Stimulated activated CD8-positive, alpha-beta memory T cell treated with anti-CD3 and anti-CD28 coated beads, Interleukin-15, amount 100 ng/mL, for 24 hours (primary cell): ENCODE results near the gene NOL9.
A peak's percentile ranks its signal among the peaks of the same experiment; 100 is the strongest.
"Not testable (repeated sequence)": the region's sequence is repeated elsewhere in the genome, so short reads cannot be mapped to it uniquely, and the experiment has no call there.

Experiments used
- DNase-seq: peaks from one replicate; pipeline ENCODE4 v3.0.0-alpha.2; 2020; ENCODE audit warnings: low read depth

The NOL9 gene

DNA sequence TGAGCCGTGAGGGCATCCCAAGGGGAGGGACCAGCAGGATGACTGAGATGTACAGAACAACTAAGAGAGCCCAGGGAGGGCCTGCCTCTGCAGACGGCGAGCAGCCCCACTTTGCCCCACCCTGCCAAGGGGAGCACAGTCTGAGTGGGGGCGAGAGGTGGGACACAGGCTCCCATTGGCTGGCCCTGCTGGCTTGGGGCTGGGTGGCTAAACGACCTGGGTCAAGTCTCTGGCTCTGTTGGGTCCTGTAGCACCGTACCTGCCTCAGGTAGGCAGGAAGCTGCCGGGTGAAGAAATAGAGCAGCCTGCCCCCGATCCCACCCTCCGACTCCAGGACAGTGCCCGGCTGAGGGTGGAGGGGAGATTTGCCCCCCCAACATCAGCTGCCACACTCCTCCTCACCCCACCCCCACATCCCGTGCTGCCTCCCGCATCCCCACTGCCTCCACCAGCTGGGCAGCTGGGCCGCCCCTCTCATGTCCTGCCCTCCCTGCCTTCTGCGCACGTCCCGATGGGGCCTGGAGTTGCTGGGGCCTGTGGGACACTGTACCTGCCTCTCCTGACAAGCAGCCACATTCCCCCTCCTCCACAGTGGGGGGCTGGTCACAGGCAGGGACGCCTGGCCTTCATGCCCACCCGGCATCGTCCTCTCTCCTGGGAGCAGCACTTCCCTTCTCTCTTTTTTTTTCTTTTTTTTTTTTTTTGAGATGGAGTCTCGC is 50.3 kb downstream of the NOL9 start:
- no peak for DNase-seq

DNA sequence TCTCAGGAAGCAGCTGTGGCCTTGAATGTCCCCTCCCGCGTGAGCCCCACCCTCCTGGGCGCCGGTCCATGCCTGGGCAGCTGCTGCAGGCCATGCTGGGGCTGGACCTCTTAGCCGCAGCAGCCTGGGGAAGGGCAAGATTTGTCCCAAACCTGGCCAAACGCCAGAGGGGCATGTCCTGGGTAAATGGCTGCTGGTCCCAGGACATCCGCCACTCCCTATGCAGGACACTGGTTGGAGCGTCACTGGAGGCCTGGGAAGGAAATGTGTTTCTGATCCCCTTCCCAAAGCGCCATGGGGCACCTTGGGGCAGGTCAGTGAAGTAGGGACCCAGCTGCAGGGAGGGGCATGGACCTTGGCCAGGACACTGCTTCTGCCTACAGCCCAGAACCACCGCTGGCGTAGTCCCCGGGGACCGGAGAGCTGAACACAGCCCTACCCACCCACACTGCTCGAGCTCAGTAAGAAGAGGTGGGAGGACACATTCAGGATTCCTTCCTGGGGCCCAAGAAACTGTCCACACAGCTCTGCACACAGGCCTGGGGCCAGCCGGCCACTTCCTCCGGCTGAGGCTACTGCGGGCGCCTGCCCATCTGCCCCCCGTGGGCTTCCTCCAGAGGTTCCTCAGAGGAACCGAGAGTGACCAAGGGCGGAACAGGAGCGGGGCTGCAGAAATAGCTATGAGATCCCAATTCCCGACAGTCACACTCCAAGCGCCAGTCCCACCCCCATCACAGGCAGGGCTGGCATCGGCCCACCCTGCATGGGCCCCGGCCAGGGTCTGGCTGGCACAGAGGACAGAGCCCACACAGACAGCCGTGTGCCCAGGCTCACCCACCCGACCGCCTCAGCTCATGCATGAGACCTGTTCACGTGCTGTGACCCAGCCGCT is 52.1 kb downstream of the NOL9 start:
- no peak for DNase-seq

- DNase-seq: no peak
Measured at GRCh38 chr1:6501279-6501813, 53.0 kb downstream of the NOL9 start.

DNA sequence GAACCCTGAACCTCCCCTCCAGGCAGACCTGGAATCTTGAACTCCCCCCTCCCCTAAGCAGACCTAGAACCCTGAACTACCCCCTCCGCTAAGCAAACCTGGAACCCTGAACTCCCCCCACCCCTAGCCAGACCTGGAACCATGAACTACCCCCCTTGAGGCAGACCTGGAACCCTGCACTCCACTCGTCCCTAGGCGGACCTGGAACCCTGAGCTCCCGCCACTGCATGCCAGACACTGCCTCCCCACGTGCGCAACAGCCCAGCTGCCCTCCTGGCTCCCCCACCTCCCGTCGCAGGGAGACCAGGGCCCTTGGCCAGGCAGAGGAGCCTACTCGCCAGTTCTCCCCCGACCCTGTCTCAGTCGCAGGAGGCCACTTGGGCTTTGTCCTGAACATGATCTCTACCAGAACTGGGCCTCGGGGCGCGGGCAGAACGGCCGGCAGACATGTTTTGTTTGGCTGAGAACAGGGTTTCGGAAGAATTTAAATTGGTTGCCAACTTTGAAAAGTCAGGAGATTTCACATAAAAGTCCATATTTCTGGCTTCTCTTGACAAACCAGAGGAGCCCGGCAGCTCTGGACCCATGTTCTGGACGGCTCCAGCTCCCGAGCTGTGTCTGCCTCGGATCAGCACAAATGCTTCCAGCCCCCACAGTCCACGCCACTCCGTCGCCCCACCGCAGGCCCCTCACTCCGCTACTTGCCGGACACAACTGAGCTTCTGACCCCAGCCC is 53.6 kb downstream of the NOL9 start:
- no peak for DNase-seq

GRCh38 chr1:6499296-6499695 is 55.0 kb downstream of the NOL9 start:
- no peak for DNase-seq

- no peak for DNase-seq
Measured at GRCh38 chr1:6498576-6499111, 55.7 kb downstream of the NOL9 start.

GRCh38 chr1:6497867-6498575 is 56.3 kb downstream of the NOL9 start:
- no peak for DNase-seq

GRCh38 chr1:6497215-6497866 is 57.0 kb downstream of the NOL9 start:
- no peak for DNase-seq

- DNase-seq: no peak
Measured at GRCh38 chr1:6496890-6497214, 57.5 kb downstream of the NOL9 start.

DNA sequence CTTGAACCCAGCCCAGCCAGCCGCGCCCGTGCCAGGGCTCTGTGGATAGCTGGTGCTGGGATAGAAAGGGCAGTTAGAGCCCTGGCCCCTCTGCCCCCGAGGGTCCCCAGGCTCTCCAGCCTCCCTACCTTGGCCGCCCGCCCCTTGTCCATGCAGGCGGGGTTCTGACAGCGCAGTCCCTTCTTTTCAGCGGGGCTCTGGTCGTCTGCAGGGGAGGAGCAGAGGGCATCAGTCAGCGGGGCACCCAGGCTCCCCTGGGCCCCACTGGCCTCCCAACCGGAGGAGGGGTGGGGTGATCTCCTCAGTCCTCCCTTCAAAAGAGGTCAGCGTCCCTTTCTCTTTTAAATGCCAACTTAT is 58.0 kb downstream of the NOL9 start:
- DNase-seq: no peak

DNA sequence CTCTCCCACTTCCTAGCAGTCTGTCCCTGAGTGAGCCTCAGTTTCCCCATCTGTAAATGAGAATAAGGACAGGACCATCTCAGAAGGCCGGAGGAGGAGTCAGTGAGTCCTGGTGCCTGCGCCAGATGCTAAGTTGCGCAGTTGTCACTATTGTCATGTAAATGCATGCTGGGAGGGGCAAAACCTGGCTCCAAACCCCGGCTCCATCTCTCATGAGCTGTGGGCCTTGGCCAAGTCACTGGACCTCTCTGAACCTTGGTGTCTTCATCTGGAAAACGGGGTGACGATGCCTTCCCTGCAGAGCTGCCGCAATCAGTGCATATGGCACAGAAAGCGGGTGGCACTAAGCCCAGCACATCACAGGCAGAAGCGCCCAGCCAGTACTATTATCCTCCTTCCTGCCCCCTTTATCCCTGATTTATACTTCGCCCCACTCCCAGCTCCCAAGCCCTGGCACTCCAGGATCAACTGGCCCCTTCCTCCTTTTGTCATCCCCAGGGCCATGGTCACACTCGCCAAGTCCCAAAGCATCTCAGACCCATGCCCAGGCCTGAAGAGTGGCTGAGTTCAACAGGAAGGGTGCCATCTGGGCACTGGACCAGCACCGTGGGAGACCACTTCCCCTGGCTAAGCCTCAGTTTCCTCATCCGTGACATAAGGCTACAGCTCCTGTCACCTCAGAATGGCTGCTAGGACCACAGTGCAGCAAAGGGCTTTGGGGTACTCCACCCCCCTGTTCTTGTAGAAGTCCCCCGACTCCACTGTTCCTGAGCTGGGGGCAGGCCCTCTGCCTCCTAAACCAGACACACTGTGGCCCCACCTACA is 58.6 kb downstream of the NOL9 start:
- DNase-seq: no peak

GRCh38 chr1:6495041-6495441 is 59.3 kb downstream of the NOL9 start:
- DNase-seq: no peak

- DNase-seq: no peak
Measured at GRCh38 chr1:6494627-6495026, 59.7 kb downstream of the NOL9 start.

DNA sequence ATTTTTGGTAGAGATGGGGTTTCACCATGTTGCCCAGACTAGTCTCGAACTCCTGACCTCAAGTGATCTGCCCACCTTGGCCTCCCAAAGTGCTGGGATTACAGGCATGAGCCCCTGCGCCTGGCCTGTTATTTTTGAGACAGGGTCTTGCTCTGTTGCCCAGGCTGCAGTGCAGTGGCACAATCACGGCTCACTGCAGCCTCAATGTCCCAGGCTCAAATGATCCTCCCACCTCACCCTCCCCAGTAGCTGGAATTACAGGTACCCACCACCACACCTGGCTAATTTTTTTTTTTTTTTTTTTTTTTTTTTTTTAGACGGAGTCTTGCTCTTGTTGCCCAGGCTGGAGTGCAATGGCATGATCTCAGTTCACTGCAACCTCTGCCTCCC is 60.5 kb downstream of the NOL9 start:
- DNase-seq: not testable (repeated sequence)

DNA sequence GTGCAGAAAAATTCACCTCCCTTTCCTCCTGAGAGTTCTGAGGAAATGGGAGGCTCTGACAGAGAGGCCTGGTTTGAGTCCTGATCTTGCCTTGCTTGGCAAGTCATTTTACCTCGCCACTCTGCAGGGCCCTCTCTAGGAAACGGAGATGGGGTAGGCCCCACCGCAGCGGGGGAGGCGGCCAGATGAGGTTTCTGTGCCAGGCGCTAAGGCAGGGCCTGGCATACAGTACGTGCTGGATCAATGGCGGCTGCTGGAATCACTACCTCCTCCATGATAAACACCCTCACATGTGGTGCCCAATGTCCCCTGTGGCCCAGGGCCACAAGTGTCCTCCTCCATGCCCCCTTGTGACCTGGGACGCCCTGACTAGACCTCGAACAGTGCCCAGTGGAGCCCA is 62.3 kb downstream of the NOL9 start:
- DNase-seq: no peak

- DNase-seq: no peak
Measured at GRCh38 chr1:6491480-6491962, 62.8 kb downstream of the NOL9 start, which contains the start of gene PLEKHG5. Gene PLEKHG5 (minus strand): TSS chr1:6491667. CDS start chr1:6477571, 14,096 bp downstream.

DNA sequence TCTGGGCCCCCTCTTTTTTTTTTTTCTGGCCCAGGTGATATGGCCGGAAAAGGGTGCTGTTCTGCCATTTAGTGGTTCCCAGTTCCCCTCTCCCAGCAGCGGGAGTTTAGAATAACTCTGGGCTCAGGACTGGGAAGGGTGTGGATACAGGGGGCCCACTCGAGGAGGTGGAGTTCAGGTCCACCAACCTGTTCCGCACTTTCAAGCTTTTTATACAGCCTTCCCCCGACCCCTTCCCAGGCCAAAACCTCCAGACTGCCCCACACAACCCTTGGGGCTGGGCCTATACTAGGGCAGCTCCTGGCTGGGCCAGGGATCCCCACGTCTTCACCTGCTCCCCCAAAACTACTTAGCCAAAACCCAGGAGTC is 63.2 kb downstream of the NOL9 start:
- no peak for DNase-seq

DNA sequence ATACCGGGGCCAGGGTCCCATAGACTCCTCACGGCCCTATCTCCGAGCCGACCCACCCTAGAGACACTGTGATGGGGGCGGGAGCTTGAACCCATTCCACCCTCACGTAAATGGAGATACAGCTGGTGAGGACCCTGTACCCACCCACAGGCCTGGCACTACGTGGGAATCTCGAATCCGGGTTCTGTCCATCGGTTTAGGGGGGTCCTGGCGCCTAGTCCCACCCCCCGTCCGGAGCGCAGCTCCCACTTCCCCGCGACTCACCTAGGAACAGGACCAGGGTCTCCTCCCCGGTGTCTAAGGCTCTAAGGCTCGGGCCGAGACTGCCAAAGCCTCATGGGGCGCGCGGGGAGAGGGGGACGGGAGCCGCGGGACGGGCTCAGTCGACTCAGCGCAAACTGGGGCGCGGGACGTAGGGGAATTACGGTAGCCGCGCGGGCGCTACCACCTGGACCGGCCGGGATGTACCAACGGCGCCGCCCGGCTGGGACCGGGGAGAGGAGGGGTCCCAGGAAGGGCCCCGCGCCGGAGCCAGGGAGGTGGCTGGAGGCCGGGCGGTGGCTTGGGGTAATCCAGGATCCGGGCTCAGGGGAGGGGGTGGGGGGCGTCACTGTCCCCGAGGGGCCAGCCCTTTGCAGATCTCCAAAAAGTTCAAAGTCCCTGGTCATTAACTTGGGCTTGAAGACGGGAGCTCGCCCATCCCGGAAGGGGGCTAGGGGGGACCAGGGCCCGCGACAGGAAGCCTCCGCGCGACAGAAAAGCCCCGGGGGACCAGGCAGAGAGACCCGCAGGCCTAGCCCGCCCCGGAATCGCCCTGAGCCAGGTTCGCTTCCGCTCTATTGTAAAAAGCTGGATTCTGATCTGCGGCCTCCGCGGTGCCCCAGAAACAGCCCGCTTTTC is 63.9 kb downstream of the NOL9 start:
- peak; percentile 17 for DNase-seq

DNA sequence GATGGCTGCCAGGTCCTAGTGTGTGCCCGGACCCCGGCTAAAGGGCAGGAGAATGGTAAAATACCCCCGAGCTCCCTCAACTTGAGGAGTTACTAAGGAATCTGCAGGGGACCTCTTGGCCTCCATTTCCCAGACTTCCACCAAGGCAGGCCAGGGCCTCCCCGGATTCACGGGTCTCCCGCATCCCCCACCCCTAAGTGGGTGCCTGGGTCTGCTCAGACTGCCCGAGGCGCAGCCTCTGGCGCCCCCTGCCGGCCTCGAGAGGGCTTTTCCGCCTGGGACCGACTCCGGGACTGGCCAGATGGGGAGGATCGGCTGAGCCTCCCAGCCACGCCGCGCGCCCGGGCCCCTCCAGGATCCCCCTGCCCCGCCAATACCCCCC is 64.5 kb downstream of the NOL9 start:
- peak; percentile 56 for DNase-seq
